Hepatocyte (in vitro differentiated cells): ENCODE results near the gene PHGDH.

Experiments
- CTCF ChIP-seq: fragments of 200-600 bp; sonication (generic); IDR thresholded peaks from 2 replicates; pipeline ENCODE4 v1.5.1; 2016; ENCODE audit warnings: antibody characterized with exemption, mild to moderate bottlenecking; ENCODE audit not compliant: poor library complexity
- EZH2phosphoT487 ChIP-seq: fragments of 200-600 bp; sonication (generic); IDR thresholded peaks from one replicate; pipeline ENCODE4 v1.6.1; 2018; ENCODE audit warnings: antibody characterized with exemption, mild to moderate bottlenecking, low read depth, moderate library complexity; ENCODE audit not compliant: unreplicated experiment, severe bottlenecking

- TF ChIP-seq CTCF (no peak), EZH2phosphoT487 (no peak)
These were observed 13.9 kb downstream of the PHGDH start for GRCh38 chr1:119725626-119726025.
